ENCODE data around the gene SYT1.

Gene SYT1

GRCh38 chr12:79358716-79359300 lies 494.2 kb downstream of the SYT1 start:
- no peak overlapping the region for H3K4me3 ChIP-seq (ENCODE audit: low read depth, low read length)
- H3K27ac ChIP-seq (ENCODE audit: low read depth, low read length), result no peak overlapping the region
- H3K4me1 ChIP-seq (ENCODE audit: control insufficient read depth, insufficient read depth, low read length, unreplicated experiment), result no peaks in the 10 kb centered on the region
- no peaks in the 10 kb centered on the region for H3K36me3 ChIP-seq (ENCODE audit: insufficient read depth, low read length)
- no peaks in the 10 kb centered on the region for H3K27me3 ChIP-seq (ENCODE audit: insufficient read depth, low read length)
- no peak overlapping the region for H2AFZ ChIP-seq (ENCODE audit: low read length, unreplicated experiment)
- H3K79me2 ChIP-seq (ENCODE audit: control insufficient read depth, insufficient read depth, low read length, unreplicated experiment), result no peaks in the 10 kb centered on the region

DNA sequence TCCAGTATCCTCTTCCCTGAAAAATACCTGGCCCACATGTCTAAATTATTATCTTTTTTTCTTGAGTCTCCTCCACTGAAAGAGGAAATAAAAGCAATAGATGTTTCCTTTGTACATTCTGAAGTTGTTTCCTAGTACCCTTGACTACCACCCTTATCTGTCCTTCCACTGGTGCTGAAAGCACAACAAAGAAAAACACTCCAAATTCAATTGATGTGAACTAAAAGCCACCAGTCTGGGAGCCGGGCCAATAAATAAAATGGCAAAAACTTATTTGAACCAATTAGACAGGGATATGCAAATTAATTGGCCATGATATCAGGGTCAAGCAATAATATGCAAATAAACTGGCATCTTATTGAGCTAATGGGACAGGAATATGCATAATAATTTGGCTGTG lies 495.7 kb downstream of the SYT1 start:
- Histone ChIP-seq H3K79me2 (ENCODE audit: control insufficient read depth, insufficient read depth, low read length, unreplicated experiment) (no peaks in the 10 kb centered on the region), H3K4me3 (ENCODE audit: low read depth, low read length) (no peak overlapping the region), H3K4me1 (ENCODE audit: control insufficient read depth, insufficient read depth, low read length, unreplicated experiment) (no peaks in the 10 kb centered on the region), H3K27me3 (ENCODE audit: insufficient read depth, low read length) (no peaks in the 10 kb centered on the region), H2AFZ (ENCODE audit: low read length, unreplicated experiment) (no peak overlapping the region), H3K27ac (ENCODE audit: low read depth, low read length) (no peak overlapping the region), H3K36me3 (ENCODE audit: insufficient read depth, low read length) (no peaks in the 10 kb centered on the region)

- Histone ChIP-seq H2AFZ (ENCODE audit: low read length, unreplicated experiment) (no peak overlapping the region), H3K4me1 (ENCODE audit: control insufficient read depth, insufficient read depth, low read length, unreplicated experiment) (no peaks in the 10 kb centered on the region), H3K27me3 (ENCODE audit: insufficient read depth, low read length) (no peaks in the 10 kb centered on the region), H3K36me3 (ENCODE audit: insufficient read depth, low read length) (no peaks in the 10 kb centered on the region), H3K27ac (ENCODE audit: low read depth, low read length) (no peak overlapping the region), H3K4me3 (ENCODE audit: low read depth, low read length) (no peak overlapping the region), H3K79me2 (ENCODE audit: control insufficient read depth, insufficient read depth, low read length, unreplicated experiment) (no peaks in the 10 kb centered on the region)
Measured at GRCh38 chr12:79360936-79361335, 496.4 kb downstream of the SYT1 start.

DNA sequence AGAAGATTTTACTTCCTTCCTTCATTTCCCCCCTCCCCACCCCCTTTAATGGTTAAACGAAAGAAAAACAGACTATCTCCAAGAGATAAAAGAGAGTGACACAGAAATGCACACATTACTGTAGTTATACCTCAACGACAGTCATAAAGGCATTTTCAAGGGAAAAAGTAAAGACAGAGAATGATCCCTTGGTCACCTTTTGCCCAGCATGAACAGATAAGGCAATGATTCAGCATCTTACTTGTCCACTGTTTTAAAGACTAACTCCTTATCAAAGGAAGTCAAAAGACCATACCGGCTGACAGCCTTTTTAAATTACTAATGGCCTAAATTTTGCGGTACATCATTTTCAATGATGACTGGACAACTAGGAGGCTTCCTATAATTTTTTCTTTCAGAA lies 499.6 kb downstream of the SYT1 start:
- no peak overlapping the region for H2AFZ ChIP-seq (ENCODE audit: low read length, unreplicated experiment)

DNA sequence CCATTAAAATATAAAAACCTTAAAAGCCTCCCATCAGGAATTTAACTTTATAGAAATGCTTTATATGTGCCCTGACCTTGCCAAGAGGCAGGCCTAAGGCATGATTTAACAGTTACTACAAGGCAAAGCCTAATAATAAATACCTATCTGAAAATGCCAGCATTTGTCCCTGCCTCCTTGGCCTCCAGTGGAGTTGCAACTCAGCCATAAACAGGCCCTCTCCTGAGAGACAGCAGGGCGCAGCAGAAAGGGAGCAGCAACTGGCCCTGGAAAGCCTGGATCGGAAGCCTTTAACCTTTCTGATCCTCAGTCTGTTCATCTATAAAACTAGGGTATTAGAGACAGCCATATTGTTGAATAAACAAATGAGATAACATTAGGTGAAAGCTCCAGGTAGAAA lies 501.8 kb downstream of the SYT1 start:
- H3K27ac ChIP-seq (ENCODE audit: low read depth, low read length), result no peak overlapping the region

More for the DNA sequence above, 499.6 kb downstream of the SYT1 start:
- H3K27ac ChIP-seq (ENCODE audit: low read depth, low read length), result no peak overlapping the region
- H3K4me1 ChIP-seq (ENCODE audit: control insufficient read depth, insufficient read depth, low read length, unreplicated experiment), result no peaks in the 10 kb centered on the region
- no peaks in the 10 kb centered on the region for H3K36me3 ChIP-seq (ENCODE audit: insufficient read depth, low read length)
- H3K4me3 ChIP-seq (ENCODE audit: low read depth, low read length), result no peak overlapping the region
- H3K27me3 ChIP-seq (ENCODE audit: insufficient read depth, low read length), result no peaks in the 10 kb centered on the region
- no peaks in the 10 kb centered on the region for H3K79me2 ChIP-seq (ENCODE audit: control insufficient read depth, insufficient read depth, low read length, unreplicated experiment)

GRCh38 chr12:79367032-79367589 lies 502.5 kb downstream of the SYT1 start:
- no peak overlapping the region for H3K27ac ChIP-seq (ENCODE audit: low read depth, low read length)
- no peak overlapping the region for H2AFZ ChIP-seq (ENCODE audit: low read length, unreplicated experiment)
- no peaks in the 10 kb centered on the region for H3K4me1 ChIP-seq (ENCODE audit: control insufficient read depth, insufficient read depth, low read length, unreplicated experiment)
- no peaks in the 10 kb centered on the region for H3K79me2 ChIP-seq (ENCODE audit: control insufficient read depth, insufficient read depth, low read length, unreplicated experiment)
- H3K27me3 ChIP-seq (ENCODE audit: insufficient read depth, low read length), result no peaks in the 10 kb centered on the region
- no peaks in the 10 kb centered on the region for H3K36me3 ChIP-seq (ENCODE audit: insufficient read depth, low read length)
- no peak overlapping the region for H3K4me3 ChIP-seq (ENCODE audit: low read depth, low read length)

More for the DNA sequence above, 501.8 kb downstream of the SYT1 start:
- Histone ChIP-seq H3K36me3 (ENCODE audit: insufficient read depth, low read length) (no peaks in the 10 kb centered on the region), H3K27me3 (ENCODE audit: insufficient read depth, low read length) (no peaks in the 10 kb centered on the region), H3K4me3 (ENCODE audit: low read depth, low read length) (no peak overlapping the region), H3K4me1 (ENCODE audit: control insufficient read depth, insufficient read depth, low read length, unreplicated experiment) (no peaks in the 10 kb centered on the region), H3K79me2 (ENCODE audit: control insufficient read depth, insufficient read depth, low read length, unreplicated experiment) (no peaks in the 10 kb centered on the region), H2AFZ (ENCODE audit: low read length, unreplicated experiment) (no peak overlapping the region)

DNA sequence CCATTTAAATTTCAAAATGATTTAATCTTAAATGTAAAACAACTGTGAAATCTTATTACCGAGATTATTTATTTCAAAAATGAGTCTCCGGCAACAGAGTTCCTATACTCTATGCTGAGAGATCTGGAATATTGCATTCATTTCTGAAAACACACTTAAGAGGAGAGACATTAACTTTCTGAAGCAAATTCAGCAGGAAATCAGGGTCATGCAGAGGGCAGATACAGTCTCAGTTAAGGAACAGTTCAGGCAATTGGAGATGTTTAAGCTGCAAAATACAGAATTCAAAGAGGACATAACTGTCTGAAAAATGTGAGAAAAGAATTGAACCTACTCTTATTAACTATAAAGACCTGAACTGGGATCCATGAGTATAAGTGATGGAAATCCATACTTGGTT lies 505.4 kb downstream of the SYT1 start:
- H2AFZ ChIP-seq (ENCODE audit: low read length, unreplicated experiment), result no peak overlapping the region
- H3K79me2 ChIP-seq (ENCODE audit: control insufficient read depth, insufficient read depth, low read length, unreplicated experiment), result no peaks in the 10 kb centered on the region
- no peaks in the 10 kb centered on the region for H3K4me1 ChIP-seq (ENCODE audit: control insufficient read depth, insufficient read depth, low read length, unreplicated experiment)
- H3K27me3 ChIP-seq (ENCODE audit: insufficient read depth, low read length), result no peaks in the 10 kb centered on the region
- H3K27ac ChIP-seq (ENCODE audit: low read depth, low read length), result no peak overlapping the region
- H3K36me3 ChIP-seq (ENCODE audit: insufficient read depth, low read length), result no peaks in the 10 kb centered on the region
- H3K4me3 ChIP-seq (ENCODE audit: low read depth, low read length), result no peak overlapping the region

- Histone ChIP-seq H2AFZ (ENCODE audit: low read length, unreplicated experiment) (no peak overlapping the region), H3K4me1 (ENCODE audit: control insufficient read depth, insufficient read depth, low read length, unreplicated experiment) (no peaks in the 10 kb centered on the region), H3K4me3 (ENCODE audit: low read depth, low read length) (no peak overlapping the region), H3K27ac (ENCODE audit: low read depth, low read length) (no peak overlapping the region), H3K79me2 (ENCODE audit: control insufficient read depth, insufficient read depth, low read length, unreplicated experiment) (no peaks in the 10 kb centered on the region), H3K27me3 (ENCODE audit: insufficient read depth, low read length) (no peaks in the 10 kb centered on the region), H3K36me3 (ENCODE audit: insufficient read depth, low read length) (no peaks in the 10 kb centered on the region)
Measured at GRCh38 chr12:79371226-79371625, 506.7 kb downstream of the SYT1 start.

DNA sequence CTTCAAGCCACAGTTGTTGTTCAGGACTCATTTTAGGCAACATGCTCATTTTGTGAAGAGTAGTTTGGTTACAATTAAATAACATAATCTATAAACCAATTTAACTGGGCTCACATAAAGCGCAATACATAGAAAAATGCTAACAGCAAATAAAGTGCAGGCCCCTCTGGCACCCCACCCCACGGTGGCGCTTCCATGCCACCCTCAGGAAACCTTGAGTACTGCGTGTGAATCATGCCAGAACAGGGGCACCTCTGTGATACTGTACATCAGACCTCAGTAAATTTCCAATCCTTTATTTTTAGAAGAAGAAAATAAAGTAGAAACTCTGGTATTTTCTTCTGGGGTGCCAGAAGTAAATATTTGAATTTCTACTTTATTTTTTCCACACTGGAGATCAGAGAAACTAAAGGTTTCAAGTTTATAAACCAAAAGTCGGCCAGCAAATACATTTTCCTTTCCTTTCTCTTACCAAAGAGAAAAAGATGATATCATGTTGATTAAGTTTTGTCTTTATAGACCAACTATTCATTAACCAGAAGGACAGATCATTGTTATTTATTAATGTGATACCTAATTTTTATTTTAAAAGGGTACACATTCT lies 509.4 kb downstream of the SYT1 start:
- Histone ChIP-seq H3K27ac (ENCODE audit: low read depth, low read length) (no peak overlapping the region), H3K27me3 (ENCODE audit: insufficient read depth, low read length) (no peaks in the 10 kb centered on the region), H3K4me1 (ENCODE audit: control insufficient read depth, insufficient read depth, low read length, unreplicated experiment) (peaks cover 6% of the 10 kb centered on the region), H2AFZ (ENCODE audit: low read length, unreplicated experiment) (no peak overlapping the region), H3K4me3 (ENCODE audit: low read depth, low read length) (no peak overlapping the region), H3K79me2 (ENCODE audit: control insufficient read depth, insufficient read depth, low read length, unreplicated experiment) (no peaks in the 10 kb centered on the region), H3K36me3 (ENCODE audit: insufficient read depth, low read length) (no peaks in the 10 kb centered on the region)

- Histone ChIP-seq H3K27ac (ENCODE audit: low read depth, low read length) (no peak overlapping the region), H2AFZ (ENCODE audit: low read length, unreplicated experiment) (no peak overlapping the region), H3K4me1 (ENCODE audit: control insufficient read depth, insufficient read depth, low read length, unreplicated experiment) (peaks cover 6% of the 10 kb centered on the region), H3K27me3 (ENCODE audit: insufficient read depth, low read length) (no peaks in the 10 kb centered on the region), H3K36me3 (ENCODE audit: insufficient read depth, low read length) (no peaks in the 10 kb centered on the region), H3K79me2 (ENCODE audit: control insufficient read depth, insufficient read depth, low read length, unreplicated experiment) (no peaks in the 10 kb centered on the region), H3K4me3 (ENCODE audit: low read depth, low read length) (no peak overlapping the region)
Measured at GRCh38 chr12:79374545-79374944, 510.0 kb downstream of the SYT1 start.

DNA sequence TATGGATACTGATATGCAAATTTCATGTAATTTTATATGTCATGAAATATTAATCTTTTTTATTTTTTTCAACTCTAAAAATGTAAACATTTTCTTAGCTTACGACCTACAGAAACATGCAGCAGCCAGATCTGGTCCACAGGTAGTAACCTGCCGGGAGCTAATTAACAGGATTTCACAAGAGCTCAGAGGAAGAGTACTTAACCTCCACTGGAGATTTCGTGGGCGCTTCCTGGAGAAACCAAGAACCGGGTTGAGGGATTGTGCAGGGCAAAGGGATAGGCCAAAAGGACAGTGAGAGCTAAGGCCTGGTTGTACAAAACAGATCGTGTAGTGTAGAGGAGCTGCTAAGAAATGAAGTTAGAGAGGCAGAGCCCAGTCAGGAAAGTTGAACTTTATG lies 510.5 kb downstream of the SYT1 start:
- no peaks in the 10 kb centered on the region for H3K79me2 ChIP-seq (ENCODE audit: control insufficient read depth, insufficient read depth, low read length, unreplicated experiment)
- no peak overlapping the region for H3K4me3 ChIP-seq (ENCODE audit: low read depth, low read length)
- H2AFZ ChIP-seq (ENCODE audit: low read length, unreplicated experiment), result no peak overlapping the region
- H3K27me3 ChIP-seq (ENCODE audit: insufficient read depth, low read length), result no peaks in the 10 kb centered on the region
- H3K36me3 ChIP-seq (ENCODE audit: insufficient read depth, low read length), result no peaks in the 10 kb centered on the region
- H3K27ac ChIP-seq (ENCODE audit: low read depth, low read length), result no peak overlapping the region
- peaks cover 6% of the 10 kb centered on the region for H3K4me1 ChIP-seq (ENCODE audit: control insufficient read depth, insufficient read depth, low read length, unreplicated experiment)

Data from ACC112 (cell line).